Measurements from ENCODE around the gene FOXRED2. TPM values are rescaled to one million over a fixed set of nuclear protein-coding genes. Genes with fewer than 3 reads are reported as not detected.
A peak's percentile ranks its signal among the peaks of the same experiment; 100 is the strongest.
"Not testable (repeated sequence)": the region's sequence is repeated elsewhere in the genome, so short reads cannot be mapped to it uniquely, and the experiment has no call there.

The FOXRED2 gene
- total RNA-seq, 1 donor from 2014 or later, result 13.8 TPM

GRCh38 chr22:36519906-36520305, 13.1 kb upstream of the FOXRED2 start:
- not testable (repeated sequence) for DNase-seq (ENCODE audit: low read depth)

GRCh38 chr22:36514766-36515165, 7.9 kb upstream of the FOXRED2 start:
- no peak for DNase-seq (ENCODE audit: low read depth)

DNA sequence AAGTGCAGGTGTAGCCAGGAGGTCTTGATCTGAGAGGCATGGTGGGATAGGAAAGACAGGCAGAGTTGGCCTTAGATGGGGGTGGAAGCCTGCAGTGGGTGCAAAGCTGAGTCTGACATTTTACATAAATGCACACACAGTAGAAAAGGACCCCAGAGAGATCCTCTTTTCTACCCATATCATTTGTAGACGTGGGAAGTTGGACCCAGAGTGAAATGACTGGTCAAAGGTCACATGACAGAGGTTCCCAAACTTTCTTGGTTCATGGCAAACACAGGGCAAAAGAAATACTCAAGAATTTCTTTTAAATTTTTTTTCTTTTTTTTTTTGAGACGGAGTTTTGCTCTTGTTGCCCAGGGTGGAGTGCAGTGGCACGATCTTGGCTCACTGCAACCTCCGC, 6.2 kb upstream of the FOXRED2 start:
- no peak for DNase-seq (ENCODE audit: low read depth)

DNA sequence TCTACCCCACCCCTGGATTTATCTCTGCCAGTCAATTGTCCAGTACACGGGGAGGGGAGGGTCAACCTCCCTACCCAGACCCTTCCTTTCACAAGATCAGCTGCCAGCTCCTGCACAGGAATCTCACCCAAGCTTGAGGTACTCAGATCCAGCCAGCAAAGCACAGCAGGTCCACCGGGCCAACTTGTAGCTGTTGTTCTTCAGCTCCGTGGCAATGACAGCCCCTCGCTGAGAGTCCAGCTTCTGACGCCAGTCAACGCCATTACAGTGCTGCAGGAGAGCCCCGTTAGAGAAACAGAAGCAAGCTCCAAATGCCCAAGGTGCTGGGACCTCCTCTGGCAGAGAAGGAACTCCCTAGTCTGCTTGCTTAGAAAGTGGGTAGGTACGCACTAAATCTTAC, 5.5 kb upstream of the FOXRED2 start:
- DNase-seq (ENCODE audit: low read depth), result no peak

- peak; percentile 52 for DNase-seq (ENCODE audit: low read depth)
These were observed 4.4 kb upstream of the FOXRED2 start for GRCh38 chr22:36510966-36511881.

GRCh38 chr22:36510384-36510783, 3.5 kb upstream of the FOXRED2 start:
- DNase-seq (ENCODE audit: low read depth), result peak; percentile 34

DNA sequence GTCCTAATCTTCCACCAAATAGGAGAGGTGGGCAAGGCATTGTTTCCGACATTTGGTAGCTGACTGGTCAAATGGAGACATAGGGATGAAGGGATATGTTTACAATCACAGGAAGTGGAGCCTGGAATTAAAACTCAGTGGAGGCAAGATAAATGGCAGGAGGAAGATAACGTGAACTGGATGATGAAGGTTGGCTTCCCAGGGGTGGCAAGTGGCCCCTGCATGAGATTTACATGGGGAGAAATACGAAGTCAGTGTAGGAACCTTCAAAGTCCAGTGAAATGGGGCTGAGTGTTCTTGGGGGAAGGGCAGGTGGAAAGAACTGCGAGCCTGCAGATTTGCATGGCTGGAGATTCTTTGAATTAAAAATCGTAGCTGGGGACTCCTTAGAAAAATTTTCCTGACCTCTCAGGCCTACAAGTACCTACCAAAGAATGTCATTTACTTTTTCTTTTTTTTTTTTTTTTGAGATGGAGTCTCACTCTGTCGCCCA, 724 bp upstream of the FOXRED2 start:
- DNase-seq (ENCODE audit: low read depth), result no peak

GRCh38 chr22:36505998-36506635, 723 bp downstream of the FOXRED2 start:
- no peak for DNase-seq (ENCODE audit: low read depth)

GRCh38 chr22:36497910-36498665, 8.8 kb downstream of the FOXRED2 start:
- no peak for DNase-seq (ENCODE audit: low read depth)

- no peak for DNase-seq (ENCODE audit: low read depth)
These were observed 13.1 kb downstream of the FOXRED2 start for GRCh38 chr22:36493690-36494110.

- peak; percentile 56 for DNase-seq (ENCODE audit: low read depth)
These were observed 14.7 kb downstream of the FOXRED2 start for GRCh38 chr22:36492109-36492508.

DNA sequence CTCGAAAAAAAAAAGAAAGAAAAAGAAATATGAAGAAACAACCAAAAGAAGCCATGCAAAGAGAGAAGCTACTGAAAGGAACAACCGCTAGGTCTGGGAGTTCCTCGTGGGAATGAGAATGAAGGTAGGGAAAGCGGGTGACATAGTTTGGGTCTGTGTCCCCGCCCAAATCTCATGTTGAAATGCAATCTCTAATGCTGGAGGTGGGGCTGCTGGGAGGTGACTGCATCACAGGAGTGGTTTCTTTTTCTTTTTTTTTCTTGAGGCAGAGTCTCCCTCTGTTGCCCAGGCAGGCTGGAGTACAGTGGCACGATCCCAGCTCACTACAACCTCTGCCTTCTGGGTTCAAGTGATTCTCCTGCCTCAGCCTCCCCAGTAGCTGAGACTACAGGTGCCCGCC, 15.7 kb downstream of the FOXRED2 start:
- DNase-seq (ENCODE audit: low read depth), result no peak

DNA sequence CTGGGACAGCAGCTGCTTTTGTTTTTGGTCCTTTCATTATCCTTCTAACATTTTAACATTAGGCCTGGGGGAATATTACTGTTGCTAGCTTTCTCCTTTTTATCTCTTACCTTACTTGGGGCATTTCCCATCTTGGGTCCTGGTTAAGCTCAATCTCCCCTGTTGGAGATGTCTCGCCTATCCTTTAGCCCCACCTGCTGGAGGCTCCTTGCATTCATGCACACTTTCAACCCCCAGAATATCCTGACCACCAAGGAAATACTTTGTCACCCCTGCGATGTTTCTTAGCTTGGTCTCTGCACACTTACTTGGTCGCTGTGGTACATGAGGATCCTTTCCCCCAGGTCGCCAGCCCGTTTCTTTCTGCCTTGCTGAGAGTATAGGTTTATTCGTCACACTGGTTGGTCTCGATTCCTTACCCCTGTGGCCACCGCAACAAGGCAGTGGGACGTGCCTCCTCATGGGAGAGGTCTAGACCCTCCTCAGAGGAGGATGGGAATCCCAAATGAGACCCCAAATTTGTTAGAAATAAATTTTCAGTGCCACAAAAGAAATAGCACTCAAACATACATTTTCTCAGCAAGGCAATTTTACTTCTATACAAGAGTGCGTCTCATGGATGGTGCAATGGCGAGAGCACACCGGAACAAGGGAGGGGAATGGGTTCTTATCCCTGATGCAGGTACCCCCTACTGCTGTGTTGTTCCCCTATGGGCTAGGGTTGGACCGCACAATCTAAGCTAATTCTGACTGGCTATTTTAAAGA, 20.0 kb downstream of the FOXRED2 start:
- DNase-seq (ENCODE audit: low read depth), result peak; percentile 59

GRCh38 chr22:36481393-36482168, 25.3 kb downstream of the FOXRED2 start, which contains the start of gene TXN2:
Gene TXN2 (minus strand): TSS chr22:36481640. CDS start chr22:36480837, 803 bp downstream.
- DNase-seq (ENCODE audit: low read depth), result peak; percentile 98

GRCh38 chr22:36480941-36481392, 25.9 kb downstream of the FOXRED2 start:
- DNase-seq (ENCODE audit: low read depth), result no peak

DNA sequence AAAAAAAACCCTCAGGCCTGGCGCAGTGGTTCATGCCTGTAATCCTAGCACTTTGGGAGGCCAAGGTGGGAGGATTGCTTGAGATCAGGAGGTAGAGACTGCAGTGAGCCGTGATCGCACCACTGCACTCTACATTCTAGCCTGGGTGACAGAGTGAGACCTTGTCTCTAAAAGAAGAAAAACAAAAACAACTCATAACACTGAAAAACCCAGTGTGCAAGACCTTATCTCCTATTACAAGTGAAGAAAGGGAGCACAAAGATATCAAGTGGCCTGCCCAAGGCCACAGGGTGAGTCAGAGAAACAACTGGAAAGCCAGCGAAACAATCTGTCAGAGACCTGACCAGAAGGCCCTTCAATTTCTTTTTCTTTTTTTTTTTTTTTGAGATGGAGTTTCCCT, 27.9 kb downstream of the FOXRED2 start:
- DNase-seq (ENCODE audit: low read depth), result peak; percentile 90

- DNase-seq (ENCODE audit: low read depth), result no peak
These were observed 31.5 kb downstream of the FOXRED2 start for GRCh38 chr22:36475341-36475740.

DNA sequence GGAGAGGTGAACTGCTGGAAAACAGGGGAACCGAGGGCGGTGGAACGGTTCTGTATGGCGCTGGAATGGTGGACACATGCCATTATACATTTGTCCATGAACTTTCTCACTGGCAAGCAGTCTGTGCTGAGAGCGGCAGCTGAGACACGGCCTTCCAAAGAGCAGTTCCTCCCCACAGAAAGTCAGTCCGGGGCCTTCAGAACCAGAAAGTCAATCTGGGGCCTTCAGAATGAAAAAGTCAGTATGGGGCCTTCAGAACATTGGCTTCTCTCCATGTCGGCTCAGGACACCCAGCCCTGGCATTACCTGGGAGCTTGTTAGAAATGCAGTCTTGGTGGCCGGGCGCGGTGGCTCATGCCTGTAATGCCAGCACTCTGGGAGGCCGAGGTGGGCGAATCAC, 34.2 kb downstream of the FOXRED2 start:
- no peak for DNase-seq (ENCODE audit: low read depth)

GRCh38 chr22:36471341-36471821, 35.5 kb downstream of the FOXRED2 start:
- DNase-seq (ENCODE audit: low read depth), result peak; percentile 70

DNA sequence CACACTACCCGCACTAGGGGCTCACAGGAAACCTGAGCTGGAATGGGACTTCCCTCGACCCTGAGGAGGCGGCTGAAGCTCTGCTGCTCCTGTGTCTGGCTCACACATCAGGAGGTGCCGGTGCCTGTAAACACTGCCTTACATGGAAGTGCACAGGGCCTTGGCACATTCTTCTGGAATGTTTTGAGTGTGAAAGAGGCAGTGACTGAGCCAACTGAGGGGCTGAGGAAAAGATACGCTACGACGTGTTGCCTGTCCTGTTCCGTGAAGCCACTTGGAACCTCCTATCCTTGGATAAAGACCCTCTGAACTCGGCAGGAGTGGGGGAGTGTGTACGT, 35.9 kb downstream of the FOXRED2 start:
- DNase-seq (ENCODE audit: low read depth), result no peak

All from myocyte (in vitro differentiated cells).